ENCODE data around the gene MPZL2.

- TF ChIP-seq CTCF (IDR thresholded peaks at IDR 0.05) (no peak), EZH2 (IDR thresholded peaks at IDR 0.05) (no peak), EZH2phosphoT487 (IDR thresholded peaks at IDR 0.05) (no peak)
Observed at GRCh38 chr11:118214210-118214914, 49.7 kb downstream of the MPZL2 start.

All from neural progenitor cell (in vitro differentiated cells).